ENCODE measurements around the gene LEMD2.
"Not testable (repeated sequence)": the region's sequence is repeated elsewhere in the genome, so short reads cannot be mapped to it uniquely, and the experiment has no call there.

LEMD2 gene

DNA sequence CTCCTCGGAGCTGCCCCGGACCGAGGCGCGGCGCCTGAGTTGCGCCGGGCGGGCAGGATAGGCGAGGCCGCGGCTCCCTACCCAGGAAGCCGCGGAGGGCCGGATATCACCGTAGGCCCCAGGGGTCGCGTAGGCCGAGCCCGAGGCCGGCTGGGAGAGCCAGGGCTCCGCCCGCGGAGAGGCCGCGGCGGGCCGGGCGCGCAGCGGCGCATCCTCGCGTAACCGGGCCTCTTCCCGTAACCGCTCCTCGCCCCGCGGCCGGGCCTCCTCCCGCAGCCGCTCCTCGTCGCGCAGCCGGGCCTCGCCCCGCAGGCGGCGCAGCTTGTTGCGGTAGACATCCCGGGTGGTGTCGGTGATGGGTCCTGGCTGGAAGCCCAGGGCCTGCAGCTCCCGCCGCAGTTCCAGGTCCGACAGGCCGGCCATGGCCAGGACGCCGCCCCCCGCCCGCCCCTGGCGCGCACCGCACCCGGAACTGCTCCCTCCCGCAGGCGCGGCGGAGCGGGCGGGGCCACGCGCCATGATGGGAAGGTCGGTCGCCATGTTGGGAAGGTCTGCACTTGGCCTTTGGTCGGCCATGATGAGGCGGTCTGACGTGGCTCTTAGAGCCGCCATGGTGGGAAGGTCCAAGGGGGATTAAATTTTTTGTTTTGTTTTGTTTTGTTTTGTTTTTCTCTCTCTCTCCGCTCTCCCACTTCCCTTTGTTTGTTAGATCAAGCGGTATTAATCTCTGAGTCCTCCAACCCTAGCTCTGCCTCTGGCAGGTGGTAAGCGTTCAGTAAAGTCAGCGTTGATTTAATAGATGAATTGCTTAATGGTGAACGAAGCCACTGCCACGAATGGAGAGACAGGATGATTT is at the start of gene LEMD2:
LEMD2 (minus strand) TSS at position 437 of the 856 bp plus-strand sequence; CDS start at position 423, 14 bp downstream.
- DNase-seq = peak; percentile 86

DNA sequence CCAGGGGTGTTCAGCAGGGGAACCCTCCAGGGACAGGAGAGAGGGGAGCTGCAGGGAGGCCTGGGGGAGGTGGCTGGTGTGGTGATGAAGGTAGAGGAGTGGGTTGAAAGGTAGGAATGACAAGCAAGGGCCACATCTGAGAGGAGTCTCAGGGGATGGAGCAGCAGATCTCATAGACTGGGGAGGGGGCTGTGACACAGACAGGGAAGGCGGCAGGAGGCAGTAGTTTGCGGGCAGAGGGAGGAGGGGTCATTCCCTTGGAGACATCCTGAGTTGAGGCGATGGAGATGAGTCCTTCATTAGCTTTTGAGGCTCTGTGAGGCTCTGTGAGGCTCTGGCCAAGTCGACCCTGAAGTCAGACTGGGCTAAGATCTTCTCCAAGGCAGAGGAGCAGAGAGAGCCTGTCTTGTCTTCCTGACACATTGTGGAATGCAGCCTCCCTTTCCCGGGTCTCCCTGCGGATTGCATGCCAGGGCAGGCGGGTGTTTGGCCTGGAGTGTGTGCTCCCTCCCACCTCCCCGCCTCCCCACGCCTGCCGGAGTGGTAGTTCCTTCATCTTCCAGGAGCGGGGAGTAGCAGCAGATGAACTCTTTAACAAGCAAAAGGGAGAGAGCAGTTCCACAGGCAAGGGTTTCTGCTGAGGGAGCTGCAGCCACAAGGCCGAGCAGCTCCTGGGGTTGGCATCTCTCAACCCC is 49.2 kb upstream of the LEMD2 start:
- no peak for DNase-seq

DNA sequence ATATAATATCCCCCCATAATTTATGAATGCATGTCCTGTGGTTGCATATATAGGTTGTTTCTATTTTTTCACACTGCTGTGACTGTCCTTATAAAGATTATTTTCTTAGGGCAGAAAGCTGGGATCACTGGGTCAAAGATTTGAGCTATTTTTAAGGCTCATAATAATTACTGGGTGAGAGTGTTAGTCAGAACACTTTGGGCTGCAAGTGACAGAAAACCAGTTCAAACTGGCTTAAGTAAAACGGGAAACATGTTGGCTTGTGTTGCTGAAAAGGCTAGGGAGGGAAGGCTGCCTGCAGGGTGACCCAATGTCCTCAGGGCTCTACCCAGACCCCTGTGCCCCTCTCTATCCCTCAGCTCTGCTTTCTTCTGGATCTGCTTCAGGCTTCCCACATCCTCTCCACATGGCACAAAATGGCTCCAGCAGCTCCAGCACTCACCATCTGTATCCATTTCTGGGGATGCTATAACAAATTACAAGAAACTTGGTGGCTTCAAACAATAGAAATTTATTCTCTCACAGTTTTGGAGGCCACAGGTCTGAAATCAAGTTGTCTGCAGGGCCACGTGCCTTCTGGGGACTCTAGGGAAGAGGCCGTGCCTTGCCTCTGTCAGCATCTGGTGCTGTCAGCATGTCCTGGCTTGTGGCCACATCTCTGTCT is 48.0 kb upstream of the LEMD2 start:
- DNase-seq = no peak

DNA sequence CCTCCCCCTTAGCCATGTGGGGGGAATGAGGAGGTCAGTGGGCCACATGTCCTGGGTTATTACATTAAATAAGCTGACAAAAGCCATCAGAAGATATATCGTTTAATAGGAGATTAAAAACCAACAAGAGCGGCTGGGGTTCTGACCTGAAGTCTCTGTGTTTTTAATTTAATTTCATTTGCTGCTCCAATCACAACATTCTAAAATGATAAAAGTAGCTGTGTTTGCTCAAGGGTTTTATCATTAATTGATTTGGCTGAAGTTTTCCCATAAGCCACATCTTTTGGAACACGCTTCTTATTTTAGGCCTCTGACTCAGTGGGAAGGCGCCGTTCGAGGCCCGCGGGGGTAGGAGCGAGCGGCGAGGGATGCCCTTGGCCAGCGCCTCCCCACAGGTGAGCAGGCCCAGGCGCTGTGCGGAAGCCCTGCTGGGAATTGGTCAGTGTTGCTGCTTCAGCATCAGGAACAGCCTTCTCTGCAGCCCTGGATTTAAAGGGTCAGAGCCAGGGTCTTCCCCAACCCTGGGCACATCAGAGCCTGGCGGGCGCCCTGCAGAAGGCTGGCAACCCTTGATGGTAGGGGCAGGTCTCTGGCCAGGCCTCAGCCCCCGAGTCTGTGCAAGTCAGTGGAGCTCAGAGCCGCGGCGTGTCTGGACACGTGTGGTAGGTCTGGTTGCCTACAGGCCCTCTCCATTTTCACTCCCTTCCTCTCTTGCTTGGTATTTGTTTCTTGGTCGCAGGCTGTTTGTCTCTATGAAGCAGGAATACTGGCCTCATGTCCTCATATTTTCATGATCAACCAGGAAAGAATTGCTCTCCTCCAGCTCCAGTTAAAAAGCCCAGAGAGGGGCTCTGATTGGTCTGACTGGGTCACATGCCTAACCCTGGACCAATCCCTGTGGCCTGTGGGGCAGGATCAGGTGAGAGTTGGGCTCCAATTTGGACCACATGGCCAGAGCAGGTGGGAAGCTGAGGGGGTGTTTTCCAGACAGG is 45.8 kb upstream of the LEMD2 start:
- no peak for DNase-seq

DNA sequence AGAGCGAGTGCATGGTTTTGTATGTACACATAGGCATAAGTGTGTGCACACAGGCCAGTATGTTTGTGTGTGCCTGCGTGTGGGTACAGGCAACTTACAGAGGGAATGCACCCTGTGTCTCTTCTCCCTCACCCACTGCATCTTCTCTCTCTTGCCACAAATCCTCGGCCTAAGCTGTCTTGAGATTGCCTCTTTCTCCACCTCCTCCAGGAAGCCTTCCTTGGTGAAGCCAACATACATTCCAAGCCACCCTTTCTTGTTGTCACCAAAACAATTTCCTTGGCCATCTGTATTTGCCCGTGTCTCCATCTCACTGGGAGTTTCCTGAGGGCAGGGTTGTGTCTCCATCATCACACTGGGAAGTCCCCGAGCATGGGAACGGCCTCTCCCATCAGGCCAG is 44.7 kb upstream of the LEMD2 start:
- DNase-seq = no peak

DNA sequence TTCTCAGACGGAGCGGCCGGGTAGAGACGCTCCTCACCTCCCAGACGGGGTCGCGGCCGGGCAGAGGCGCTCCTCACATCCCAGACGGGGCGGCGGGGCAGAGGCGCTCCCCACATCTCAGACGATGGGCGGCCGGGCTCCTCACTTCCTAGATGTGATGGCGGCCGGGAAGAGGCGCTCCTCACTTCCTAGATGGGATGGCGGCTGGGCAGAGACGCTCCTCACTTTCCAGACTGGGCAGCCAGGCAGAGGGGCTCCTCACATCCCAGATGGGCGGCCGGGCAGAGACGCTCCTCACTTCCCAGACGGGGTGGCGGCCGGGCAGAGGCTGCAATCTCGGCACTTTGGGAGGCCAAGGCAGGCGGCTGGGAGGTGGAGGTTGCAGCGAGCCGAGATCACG is 43.9 kb upstream of the LEMD2 start:
- not testable (repeated sequence) for DNase-seq

DNA sequence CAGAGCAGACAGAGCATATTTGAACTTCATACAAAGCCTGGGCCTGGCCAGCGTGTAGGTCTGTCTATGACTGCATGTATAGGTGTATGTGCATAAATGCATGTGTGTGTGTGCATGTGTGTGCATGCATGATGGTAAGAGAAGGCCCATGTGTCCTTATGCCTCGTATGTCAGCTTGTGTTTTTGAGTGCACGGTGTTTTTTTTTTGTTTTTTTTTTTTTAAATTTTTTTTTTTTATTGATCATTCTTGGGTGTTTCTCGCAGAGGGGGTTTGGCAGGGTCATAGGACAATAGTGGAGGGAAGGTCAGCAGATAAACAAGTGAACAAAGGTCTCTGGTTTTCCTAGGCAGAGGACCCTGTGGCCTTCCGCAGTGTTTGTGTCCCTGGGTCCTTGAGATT is 42.8 kb upstream of the LEMD2 start:
- DNase-seq = not testable (repeated sequence)

DNA sequence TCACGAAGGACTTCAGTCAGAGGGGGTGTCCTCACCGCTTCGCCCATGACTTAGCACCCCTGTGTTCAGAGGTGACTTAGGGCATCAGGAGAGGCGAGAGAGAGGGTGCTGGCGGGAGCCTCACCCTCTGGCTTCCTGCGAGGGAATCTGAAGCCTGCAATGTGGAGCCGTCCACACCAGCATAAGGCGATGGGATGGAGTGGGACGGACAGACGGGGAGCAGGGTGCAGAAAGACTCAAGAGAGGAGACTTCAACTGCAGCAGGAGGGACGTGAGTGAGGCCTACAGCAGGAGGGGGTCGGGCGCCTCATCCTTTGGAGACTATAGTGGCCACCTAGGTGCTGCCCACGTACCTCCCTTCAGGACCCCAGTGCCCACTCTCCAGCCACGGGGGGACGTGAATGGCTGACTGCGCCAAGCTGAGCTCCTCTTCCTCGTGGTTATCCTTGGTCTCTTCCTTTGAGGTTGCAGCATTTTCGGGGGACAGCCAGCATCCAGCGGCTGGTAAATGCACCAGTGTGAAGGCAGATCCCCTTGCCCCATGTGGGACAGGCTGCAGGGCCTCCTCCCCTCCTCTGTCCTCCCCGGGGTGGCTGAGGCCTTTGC is 41.8 kb upstream of the LEMD2 start:
- DNase-seq = no peak

DNA sequence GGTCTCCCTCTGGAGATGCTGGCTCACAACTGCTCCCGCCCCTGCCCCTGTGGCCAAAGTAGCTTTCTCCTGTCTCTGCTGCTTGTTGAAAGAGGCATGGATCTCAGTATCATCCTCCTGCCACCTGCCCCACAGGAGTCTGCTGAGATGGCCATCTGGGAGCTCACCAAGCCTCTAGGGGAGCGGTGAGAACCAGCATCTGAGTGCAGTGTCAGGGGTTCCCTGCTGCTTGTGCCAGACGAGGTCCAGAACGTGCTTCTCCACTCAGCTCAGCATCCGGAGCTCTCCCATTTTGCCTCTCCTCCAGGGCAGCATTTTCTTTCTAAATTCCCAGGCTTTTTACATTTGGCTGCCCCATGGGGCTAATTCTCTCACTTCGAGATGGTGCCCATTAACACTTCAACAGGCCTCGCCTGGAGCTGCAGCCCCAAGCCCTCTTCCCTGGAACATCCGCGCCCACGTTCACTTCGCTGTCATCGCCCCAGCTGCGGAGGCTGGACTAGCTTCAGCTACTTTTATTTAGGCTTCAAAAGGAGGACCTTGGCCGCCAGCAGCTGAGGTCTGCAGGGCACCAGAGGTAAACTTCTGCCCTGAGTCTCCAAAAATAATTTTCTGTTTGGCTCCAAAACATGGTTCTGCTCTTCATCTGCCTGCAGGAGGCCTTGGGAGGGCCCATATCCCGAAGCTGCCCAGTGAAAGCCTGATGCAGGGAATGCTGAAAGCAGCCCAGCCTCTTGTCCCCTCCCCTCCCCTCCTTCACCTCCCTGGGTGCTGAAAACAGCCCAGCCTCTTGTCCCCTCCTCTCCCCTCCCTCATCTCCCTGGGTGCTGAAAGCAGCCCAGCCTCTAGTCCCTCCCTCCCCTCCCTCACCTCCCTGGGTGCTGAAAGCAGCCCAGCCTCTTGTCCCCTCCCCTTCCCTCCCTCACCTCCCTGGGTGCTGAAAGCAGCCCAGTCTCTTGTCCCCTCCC is 40.1 kb upstream of the LEMD2 start:
- DNase-seq = no peak

DNA sequence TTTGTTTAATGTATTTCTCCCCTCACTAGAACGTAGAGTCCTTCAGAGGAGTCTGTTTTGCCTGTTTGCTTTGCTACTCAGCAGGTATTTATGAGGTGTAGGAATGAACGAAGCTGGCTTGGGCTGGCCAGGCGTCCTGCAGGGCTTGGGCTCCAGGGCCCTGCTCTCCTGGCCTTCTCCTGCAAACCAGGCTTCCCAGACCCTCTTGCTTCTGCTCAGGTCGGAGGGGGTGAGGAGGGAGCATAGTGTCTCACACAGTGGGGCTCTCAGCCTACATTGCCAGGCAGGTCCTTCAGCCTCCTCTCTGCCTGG is 39.5 kb upstream of the LEMD2 start:
- no peak for DNase-seq

DNA sequence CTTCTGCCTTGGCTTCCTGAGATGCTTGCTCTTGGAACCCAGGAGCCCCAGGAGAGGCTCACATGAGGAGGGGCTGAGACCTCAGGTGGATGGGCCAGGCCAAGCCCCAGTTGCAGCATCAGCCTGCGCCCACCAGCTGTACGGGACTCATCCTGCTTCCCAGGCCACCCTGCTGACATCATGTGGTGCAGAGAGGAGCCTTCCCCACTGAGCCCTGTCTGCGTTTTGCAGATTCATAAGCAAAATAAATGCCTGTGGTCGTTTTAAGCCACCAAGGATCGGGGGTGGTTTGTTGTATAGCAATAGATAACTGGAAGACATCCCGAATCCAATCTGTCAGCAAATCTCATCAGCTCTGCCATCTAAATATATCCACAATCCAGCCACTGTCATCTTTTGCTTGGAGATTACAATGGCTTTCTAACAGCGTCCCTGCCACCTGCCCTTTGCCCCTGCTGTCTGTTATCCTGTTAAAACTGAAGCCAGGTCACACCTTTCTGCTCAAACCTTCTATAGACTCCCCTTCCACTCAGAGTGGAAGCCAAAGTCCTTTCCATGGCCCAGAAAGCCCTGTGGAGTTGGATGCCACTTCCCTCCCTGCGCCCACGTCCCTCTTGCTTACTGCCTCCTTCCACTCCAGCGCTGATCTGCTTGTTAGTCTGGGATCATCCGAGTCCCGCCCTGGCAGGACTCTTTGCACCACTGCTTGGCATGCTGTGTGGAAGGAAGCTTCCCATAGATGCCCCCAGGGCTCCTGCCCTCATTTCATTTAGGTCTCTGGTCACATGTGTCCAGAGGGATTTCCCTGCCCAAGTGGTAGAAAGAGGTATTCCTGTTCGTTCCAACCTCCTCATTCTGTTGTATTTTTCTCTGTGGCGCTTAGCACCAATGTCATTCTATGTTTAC is 38.9 kb upstream of the LEMD2 start:
- no peak for DNase-seq

DNA sequence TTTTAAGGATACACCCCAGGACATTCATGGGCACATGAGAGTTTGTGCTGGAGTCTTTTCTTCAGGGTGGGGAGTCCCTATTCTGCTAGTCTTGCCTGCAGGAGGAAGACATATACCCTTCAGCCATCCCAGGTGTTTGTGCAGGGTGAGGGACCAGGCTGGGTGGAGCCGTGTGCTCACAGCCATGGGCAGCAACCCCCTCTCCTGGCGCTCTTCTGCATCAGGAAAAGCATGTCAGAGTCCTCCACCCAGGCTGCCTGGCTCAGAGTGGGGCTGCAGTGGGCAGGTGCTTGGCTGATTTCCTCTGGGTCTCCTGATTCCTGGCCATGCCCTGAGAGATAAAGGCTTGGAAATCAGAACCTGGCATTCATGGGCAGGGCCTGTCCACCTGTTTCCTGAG is 37.6 kb upstream of the LEMD2 start:
- no peak for DNase-seq

DNA sequence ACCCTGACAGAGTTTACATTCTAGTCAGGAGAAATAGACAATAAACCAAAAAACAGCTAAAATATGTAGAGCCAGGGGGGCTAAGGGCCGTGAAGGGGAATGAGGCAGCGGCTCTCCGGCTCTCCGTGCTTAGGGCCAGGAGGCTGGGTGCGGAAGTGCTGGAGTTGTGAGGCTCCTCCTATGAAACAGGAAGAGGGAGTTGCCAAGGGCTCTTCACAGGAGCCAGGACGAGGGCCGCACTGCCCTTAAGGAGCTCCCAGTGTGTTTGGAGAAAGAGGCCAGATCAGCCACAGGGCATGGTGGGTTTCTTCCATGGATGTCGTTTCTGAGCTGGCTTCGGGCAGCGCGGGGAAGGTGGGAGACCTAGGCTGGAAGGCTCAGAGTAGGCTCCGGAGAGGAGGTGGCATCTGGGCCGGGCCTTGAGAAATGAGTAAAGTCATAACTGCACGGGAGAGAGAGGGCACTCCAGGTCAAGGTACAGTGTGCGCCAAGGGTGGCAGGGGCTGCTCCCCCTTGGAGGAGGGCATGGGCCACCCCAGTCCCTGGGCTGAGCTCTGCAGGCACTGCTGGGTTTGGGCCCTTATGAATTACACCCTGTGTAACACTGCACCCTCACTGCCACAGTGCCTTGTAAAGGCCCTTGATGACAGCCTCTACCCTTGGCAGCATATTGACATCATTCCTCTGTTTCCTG is 35.7 kb upstream of the LEMD2 start:
- no peak for DNase-seq

DNA sequence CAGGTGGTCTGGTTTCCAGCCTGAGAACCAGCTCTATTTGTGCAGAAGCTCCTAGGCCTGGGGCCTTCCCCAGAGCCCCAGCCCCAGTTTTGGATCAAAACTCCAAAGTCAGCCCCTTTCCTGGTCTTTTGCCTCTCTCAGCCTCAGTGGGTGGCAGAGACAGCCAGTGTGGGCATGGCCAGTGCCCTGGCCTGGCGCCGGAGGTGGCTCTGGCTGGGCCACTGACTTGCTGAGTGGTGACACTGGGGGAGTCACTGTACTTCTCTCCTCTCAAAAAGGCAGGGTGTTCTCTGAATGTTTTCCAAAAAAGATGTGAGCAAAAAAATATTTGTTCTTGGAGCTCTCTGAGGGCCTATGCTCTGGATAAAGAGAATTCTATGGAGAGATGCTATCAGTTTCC is 34.9 kb upstream of the LEMD2 start:
- no peak for DNase-seq

DNA sequence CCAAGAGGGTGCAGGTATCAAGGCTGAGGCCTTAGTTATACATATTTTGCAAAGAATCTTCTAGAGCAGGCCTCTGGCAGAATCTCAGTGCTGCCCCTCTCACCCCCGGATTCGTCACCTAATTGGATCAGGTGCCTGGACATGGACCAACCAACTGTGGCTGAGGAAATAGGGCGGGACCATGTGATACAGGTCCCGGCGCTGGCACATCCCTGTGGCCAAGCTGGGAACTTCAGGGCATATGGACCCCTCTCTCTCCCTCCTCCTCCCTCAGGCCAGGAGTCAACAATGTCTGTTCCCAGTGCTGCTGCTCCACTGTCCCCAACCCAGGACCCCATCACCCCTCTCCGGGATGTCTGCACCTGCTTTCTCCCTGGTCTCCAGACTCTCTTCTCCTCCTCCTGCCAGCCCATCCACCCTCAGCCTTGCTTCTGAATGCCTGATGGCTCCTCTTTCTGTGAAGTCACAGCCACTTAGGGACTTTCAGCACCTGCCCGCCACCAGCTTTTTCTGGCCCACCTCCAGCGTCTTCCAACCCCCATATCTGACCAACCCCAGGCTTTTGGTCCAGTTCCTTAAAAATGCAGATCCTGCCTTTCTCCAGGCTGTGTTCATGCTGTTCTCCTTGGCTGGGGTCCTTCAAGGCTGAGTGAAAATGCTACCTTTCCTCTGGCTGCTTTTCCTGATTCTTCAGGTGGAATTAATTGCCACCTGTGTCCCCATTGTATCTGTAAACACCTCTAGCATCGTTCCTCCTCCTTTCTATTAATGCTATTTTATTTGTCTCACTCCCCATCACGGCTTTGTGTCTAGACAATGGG is 33.9 kb upstream of the LEMD2 start:
- no peak for DNase-seq

DNA sequence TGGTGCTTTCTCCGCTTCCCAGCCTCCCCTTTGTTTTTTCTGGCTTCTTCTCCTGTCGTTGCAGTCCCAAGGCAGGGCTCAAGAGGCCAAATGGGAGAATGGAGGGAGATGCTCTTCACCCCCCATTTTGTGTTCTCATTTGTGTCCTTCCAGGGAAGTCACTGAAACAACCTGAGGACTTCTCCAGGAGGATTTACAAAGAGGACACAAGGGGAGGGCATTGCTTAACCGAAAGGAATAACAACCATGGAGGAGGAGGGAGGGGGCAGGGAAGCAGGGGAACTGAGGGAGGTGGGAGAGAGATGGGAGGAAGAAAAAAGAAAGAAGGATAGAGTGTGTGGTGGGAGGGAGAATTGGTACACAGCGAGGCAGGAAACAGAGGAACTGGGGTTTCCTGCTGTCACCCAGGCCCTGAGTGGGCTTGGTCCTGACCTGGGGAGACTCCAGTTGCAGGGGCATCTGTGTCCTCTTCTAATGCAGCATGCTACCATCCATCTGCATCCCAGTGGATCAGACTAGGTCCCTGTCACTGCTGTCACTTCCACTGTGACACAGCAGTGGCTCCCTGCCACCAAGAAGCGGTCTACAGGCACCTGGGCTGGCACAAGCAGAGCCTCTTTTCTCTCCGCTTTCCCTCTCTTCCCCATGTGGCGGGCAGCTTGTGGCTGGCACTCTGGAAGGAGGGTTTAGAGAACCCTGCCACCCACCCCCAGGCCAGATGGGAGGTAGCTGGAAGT is 32.0 kb upstream of the LEMD2 start:
- DNase-seq = peak; percentile 33

DNA sequence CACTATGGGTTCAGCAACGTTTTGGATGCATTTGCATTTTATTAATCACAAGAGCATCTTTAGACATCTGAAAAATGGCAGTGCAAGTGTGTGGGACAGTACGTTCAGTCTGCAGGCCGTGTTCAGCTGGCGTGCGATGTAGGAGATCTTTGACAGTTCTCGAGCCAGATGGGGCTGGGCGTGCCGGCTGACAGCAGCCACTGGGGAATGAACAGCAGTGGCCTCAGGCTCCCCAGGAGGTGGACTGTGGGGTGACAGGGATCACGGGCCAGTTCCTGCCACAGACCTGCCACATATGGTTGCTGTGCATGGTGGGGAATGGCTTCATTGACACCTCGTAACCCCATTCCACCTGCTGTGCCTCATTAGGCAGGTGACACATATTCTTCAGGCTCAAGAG is 31.3 kb upstream of the LEMD2 start:
- no peak for DNase-seq

DNA sequence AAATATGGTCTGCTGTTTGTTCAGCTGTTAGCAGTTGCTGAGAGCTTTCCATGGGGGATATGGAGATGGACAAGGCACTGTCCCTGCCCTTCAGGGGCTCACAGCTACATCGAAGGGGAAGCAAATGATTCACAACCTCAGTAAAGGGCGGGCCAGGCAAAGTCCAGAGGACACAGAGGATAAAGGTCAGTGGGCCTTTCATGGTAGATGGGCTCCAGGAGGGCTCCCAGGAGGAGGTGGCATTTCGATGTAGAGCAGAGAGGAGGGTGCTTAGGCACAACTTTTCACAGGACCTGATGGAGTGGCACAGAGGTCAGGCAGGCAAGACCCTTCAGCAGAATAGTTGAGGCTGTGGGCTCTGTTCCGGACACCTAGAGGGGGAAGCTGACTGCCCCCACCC is 30.1 kb upstream of the LEMD2 start:
- DNase-seq = no peak
